ENCODE results near the gene LURAP1L.
"Not testable (repeated sequence)": the region's sequence is repeated elsewhere in the genome, so short reads cannot be mapped to it uniquely, and the experiment has no call there.

The LURAP1L gene

DNA sequence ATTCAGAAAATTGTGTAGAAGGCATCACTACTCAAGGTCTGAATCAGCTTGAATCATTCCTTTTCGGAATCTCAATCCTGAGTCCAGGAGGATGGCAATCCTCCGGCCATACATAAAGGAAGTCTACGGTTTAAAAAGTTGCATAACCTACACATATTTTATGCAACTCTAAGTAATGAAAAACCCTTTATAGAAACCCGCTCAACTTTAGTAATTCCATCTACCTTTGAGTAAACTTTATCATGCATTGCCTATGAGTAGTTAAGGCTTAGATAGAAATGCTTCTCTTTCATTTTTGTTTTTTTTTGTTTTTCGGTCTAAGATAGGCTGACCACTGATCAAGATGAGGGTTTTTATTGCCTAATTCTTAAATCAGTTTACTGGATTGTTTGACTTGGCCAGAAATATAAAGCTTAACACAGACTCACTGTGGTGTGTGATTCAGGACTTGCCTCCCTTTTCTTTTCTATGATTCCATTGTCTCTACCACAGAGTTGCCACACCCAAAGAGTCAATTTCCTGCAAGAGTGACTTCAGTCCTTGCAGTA, 85.0 kb downstream of the LURAP1L start:
- Histone ChIP-seq H3K4me1 (ENCODE audit: low read length) (no peaks in the 10 kb centered on the region), H3K27ac (ENCODE audit: low read length) (no peak overlapping the region), H3K79me2 (ENCODE audit: low read length) (no peaks in the 10 kb centered on the region), H3K4me2 (ENCODE audit: low read length) (no peak overlapping the region), H3K36me3 (replicated peaks; ENCODE audit: low read depth, low read length) (no peaks in the 10 kb centered on the region), H3K27me3 (ENCODE audit: low read depth, low read length) (no peaks in the 10 kb centered on the region), H3K9ac (ENCODE audit: low read length) (no peak overlapping the region), H2AFZ (ENCODE audit: low read depth, low read length) (no peak overlapping the region), H4K20me1 (ENCODE audit: insufficient read depth, low read length) (no peaks in the 10 kb centered on the region), H3K9me3 (ENCODE audit: insufficient read depth, low read length) (no peaks in the 10 kb centered on the region), H3K4me3 (ENCODE audit: low read length) (no peak overlapping the region)
- TF ChIP-seq, protein P1, sequence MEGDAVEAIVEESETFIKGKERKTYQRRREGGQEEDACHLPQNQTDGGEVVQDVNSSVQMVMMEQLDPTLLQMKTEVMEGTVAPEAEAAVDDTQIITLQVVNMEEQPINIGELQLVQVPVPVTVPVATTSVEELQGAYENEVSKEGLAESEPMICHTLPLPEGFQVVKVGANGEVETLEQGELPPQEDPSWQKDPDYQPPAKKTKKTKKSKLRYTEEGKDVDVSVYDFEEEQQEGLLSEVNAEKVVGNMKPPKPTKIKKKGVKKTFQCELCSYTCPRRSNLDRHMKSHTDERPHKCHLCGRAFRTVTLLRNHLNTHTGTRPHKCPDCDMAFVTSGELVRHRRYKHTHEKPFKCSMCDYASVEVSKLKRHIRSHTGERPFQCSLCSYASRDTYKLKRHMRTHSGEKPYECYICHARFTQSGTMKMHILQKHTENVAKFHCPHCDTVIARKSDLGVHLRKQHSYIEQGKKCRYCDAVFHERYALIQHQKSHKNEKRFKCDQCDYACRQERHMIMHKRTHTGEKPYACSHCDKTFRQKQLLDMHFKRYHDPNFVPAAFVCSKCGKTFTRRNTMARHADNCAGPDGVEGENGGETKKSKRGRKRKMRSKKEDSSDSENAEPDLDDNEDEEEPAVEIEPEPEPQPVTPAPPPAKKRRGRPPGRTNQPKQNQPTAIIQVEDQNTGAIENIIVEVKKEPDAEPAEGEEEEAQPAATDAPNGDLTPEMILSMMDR (IDR thresholded peaks at IDR 0.05; ENCODE audit: low read depth, low read length) = no peak
- no peak for TF ChIP-seq EZH2phosphoT487 (IDR thresholded peaks at IDR 0.05; ENCODE audit: low read depth)

DNA sequence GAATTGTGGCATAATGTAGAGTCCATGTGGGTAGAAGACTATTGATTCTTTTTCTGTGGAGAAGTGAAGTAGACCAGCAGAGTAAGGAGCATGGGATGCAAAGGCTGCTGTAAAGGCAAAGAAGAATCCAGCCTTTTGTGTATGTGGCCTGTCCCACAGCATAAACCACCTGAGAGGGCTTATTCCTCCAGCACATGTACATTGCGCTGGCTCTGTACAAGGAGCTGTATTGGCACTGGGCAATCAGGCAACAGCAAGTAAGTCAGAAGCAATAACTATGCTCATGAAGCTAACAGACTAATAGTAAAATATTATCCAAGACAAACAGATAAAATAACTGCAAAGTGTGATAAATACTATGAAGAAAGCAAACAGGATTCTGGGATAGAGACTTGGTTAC, 86.2 kb downstream of the LURAP1L start:
- no peaks in the 10 kb centered on the region for H3K36me3 ChIP-seq (replicated peaks; ENCODE audit: low read depth, low read length)
- H3K27me3 ChIP-seq (ENCODE audit: low read depth, low read length) = no peaks in the 10 kb centered on the region
- H3K4me2 ChIP-seq (ENCODE audit: low read length) = no peak overlapping the region
- H3K4me1 ChIP-seq (ENCODE audit: low read length) = no peaks in the 10 kb centered on the region
- H3K27ac ChIP-seq (ENCODE audit: low read length) = no peak overlapping the region
- no peaks in the 10 kb centered on the region for H3K79me2 ChIP-seq (ENCODE audit: low read length)
- no peak for TF ChIP-seq EZH2phosphoT487 (IDR thresholded peaks at IDR 0.05; ENCODE audit: low read depth)
- TF ChIP-seq, protein P1 (IDR thresholded peaks at IDR 0.05; ENCODE audit: low read depth, low read length) = no peak
- H3K9ac ChIP-seq (ENCODE audit: low read length) = no peak overlapping the region
- H3K4me3 ChIP-seq (ENCODE audit: low read length) = no peak overlapping the region
- H2AFZ ChIP-seq (ENCODE audit: low read depth, low read length) = no peak overlapping the region
- H3K9me3 ChIP-seq (ENCODE audit: insufficient read depth, low read length) = no peaks in the 10 kb centered on the region
- no peaks in the 10 kb centered on the region for H4K20me1 ChIP-seq (ENCODE audit: insufficient read depth, low read length)

DNA sequence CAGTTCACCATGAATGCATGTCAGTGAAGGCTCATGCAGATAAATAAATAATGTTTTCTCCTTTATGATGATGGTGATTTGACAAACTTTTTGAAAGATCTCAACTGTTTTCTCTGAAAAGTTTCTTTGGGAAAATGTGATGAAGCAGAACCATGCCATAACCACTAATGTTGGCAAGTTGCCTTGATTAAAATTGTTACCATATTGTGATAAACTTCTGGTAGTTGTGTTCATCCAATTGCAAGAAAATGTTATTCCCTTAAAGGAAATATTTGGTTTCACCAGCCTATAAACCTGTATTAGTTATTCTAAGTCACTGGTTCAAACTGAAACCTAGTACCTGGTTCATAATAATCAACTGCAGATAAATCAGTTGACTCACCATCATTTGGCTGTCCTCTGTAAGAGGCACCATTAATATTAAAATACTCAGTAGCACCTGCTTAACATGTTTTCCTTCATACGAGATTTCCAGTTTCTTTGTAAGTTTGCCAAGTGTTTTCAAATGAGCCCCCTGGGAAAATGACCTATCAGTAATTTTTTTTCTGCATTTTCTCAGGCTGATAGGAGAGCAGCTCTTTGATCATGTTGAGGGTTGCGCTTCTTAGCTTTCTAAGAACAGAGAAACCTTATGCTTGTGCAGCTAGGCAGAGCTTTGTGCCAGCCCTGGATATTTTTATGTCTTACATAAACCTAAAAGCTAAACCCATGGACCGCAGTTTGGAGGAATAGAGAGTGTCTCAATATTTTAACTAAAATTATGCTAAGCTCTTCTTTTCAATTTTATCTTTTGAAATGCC, 88.0 kb downstream of the LURAP1L start:
- no peaks in the 10 kb centered on the region for H3K79me2 ChIP-seq (ENCODE audit: low read length)
- no peak overlapping the region for H2AFZ ChIP-seq (ENCODE audit: low read depth, low read length)
- H3K9me3 ChIP-seq (ENCODE audit: insufficient read depth, low read length) = no peaks in the 10 kb centered on the region
- H3K27me3 ChIP-seq (ENCODE audit: low read depth, low read length) = no peaks in the 10 kb centered on the region
- TF ChIP-seq, protein P1 (IDR thresholded peaks at IDR 0.05; ENCODE audit: low read depth, low read length) = no peak
- no peak for TF ChIP-seq EZH2phosphoT487 (IDR thresholded peaks at IDR 0.05; ENCODE audit: low read depth)
- no peak overlapping the region for H3K27ac ChIP-seq (ENCODE audit: low read length)
- no peaks in the 10 kb centered on the region for H4K20me1 ChIP-seq (ENCODE audit: insufficient read depth, low read length)
- H3K4me3 ChIP-seq (ENCODE audit: low read length) = no peak overlapping the region
- H3K4me1 ChIP-seq (ENCODE audit: low read length) = no peaks in the 10 kb centered on the region
- H3K4me2 ChIP-seq (ENCODE audit: low read length) = no peak overlapping the region
- H3K36me3 ChIP-seq (replicated peaks; ENCODE audit: low read depth, low read length) = no peaks in the 10 kb centered on the region
- no peak overlapping the region for H3K9ac ChIP-seq (ENCODE audit: low read length)

DNA sequence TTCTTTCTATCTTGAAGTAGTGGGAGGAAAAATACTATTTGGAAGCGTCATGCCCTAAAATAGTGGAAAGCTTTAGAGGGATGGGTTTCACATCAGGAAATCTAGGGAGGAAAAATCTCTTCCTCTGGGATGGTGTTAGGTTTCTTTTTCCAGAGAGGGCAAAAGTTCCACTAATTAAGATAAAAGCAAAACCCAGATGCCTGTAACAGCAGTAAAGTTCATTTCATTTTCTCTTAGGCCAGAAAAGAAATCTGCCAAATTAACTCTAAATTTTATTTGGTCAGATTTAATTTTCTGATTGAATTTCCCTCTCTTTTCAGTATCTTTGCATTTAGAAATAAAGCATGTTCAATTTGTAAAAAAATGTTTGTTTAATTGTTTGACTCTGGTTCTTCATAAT, 88.8 kb downstream of the LURAP1L start:
- H3K4me1 ChIP-seq (ENCODE audit: low read length) = no peaks in the 10 kb centered on the region
- H3K79me2 ChIP-seq (ENCODE audit: low read length) = no peaks in the 10 kb centered on the region
- no peak overlapping the region for H3K4me3 ChIP-seq (ENCODE audit: low read length)
- H4K20me1 ChIP-seq (ENCODE audit: insufficient read depth, low read length) = no peaks in the 10 kb centered on the region
- H3K4me2 ChIP-seq (ENCODE audit: low read length) = no peak overlapping the region
- no peak overlapping the region for H2AFZ ChIP-seq (ENCODE audit: low read depth, low read length)
- H3K27me3 ChIP-seq (ENCODE audit: low read depth, low read length) = no peaks in the 10 kb centered on the region
- no peaks in the 10 kb centered on the region for H3K9me3 ChIP-seq (ENCODE audit: insufficient read depth, low read length)
- no peak for TF ChIP-seq EZH2phosphoT487 (IDR thresholded peaks at IDR 0.05; ENCODE audit: low read depth)
- TF ChIP-seq, protein P1 (IDR thresholded peaks at IDR 0.05; ENCODE audit: low read depth, low read length) = no peak
- no peaks in the 10 kb centered on the region for H3K36me3 ChIP-seq (replicated peaks; ENCODE audit: low read depth, low read length)
- H3K9ac ChIP-seq (ENCODE audit: low read length) = no peak overlapping the region
- no peak overlapping the region for H3K27ac ChIP-seq (ENCODE audit: low read length)

DNA sequence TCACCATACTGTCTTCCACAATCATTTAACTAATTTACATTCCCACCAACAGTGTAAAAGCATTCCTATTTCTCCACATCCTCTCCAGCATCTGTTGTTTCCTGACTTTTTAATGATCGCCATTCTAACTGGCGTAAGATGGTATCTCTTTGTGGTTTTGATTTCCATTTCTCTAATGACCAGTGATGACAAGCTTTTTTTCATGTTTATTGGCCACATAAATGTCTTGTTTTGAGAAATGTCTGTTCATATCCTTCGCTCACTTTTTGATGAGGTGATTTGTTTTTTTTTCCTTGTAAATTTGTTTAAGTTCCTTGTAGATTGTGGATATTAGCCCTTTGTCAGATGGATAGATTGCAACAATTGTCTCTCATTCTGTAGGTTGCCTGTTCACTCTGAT, 90.6 kb downstream of the LURAP1L start:
- H3K79me2 ChIP-seq (ENCODE audit: low read length); H3K4me2 ChIP-seq (ENCODE audit: low read length): not testable (repeated sequence)

More for the DNA sequence above, 90.6 kb downstream of the LURAP1L start:
- not testable (repeated sequence) for H3K36me3 ChIP-seq (replicated peaks; ENCODE audit: low read depth, low read length); H3K4me3 ChIP-seq (ENCODE audit: low read length); H3K9me3 ChIP-seq (ENCODE audit: insufficient read depth, low read length); H3K27me3 ChIP-seq (ENCODE audit: low read depth, low read length); H3K27ac ChIP-seq (ENCODE audit: low read length); H2AFZ ChIP-seq (ENCODE audit: low read depth, low read length); H3K4me1 ChIP-seq (ENCODE audit: low read length); H3K9ac ChIP-seq (ENCODE audit: low read length); H4K20me1 ChIP-seq (ENCODE audit: insufficient read depth, low read length)

All from OCI-LY3 (cell line).